ENCODE results near the gene NUDT13. TPM values are rescaled to one million over a fixed set of nuclear protein-coding genes. Genes with fewer than 3 reads are reported as not detected.

Gene NUDT13
- 1.1 TPM for polyA plus RNA-seq (2013, experiment 1 of 2)
- polyA plus RNA-seq (2013, experiment 2 of 2), result 1.1 TPM

GRCh38 chr10:73110345-73110849 is at the start of gene NUDT13:
Gene NUDT13 (plus strand): TSS chr10:73110455. CDS start chr10:73114366, 3,911 bp downstream.
- Histone ChIP-seq H3K4ac (ENCODE audit: low read depth, low read length) (no peak within 1 kb of the TSS), H3K4me2 (ENCODE audit: low read length) (peak within 1 kb of the TSS; percentile 14), H3K56ac (ENCODE audit: low read length) (peak within 1 kb of the TSS; percentile 68), H3K36me3 (ENCODE audit: control insufficient read depth, insufficient read depth, low read length) (no peaks in the 10 kb centered on the region), H2BK5ac (ENCODE audit: low read length) (no peak within 1 kb of the TSS), H3K27ac (ENCODE audit: low read depth, low read length) (peak within 1 kb of the TSS; percentile 52), H3K18ac (ENCODE audit: low read length) (no peak within 1 kb of the TSS), H2AK5ac (ENCODE audit: low read length) (no peak within 1 kb of the TSS), H3K4me3 (ENCODE audit: low read length) (peak within 1 kb of the TSS; percentile 33), H3K79me1 (ENCODE audit: low read length) (no peaks in the 10 kb centered on the region), H3K4me1 (ENCODE audit: control insufficient read depth, low read depth, low read length) (no peaks in the 10 kb centered on the region), H4K8ac (ENCODE audit: low read depth, low read length) (peak within 1 kb of the TSS; percentile 14), H4K5ac (ENCODE audit: low read length) (no peak within 1 kb of the TSS), H2BK15ac (replicated peaks; ENCODE audit: low read depth) (no peak within 1 kb of the TSS), H3K79me2 (ENCODE audit: control insufficient read depth, insufficient read depth, low read length) (no peaks in the 10 kb centered on the region), H3K23ac (ENCODE audit: low read length) (no peak within 1 kb of the TSS), H2BK120ac (ENCODE audit: low read depth, low read length) (no peak within 1 kb of the TSS), H3K9ac (ENCODE audit: low read length) (peak within 1 kb of the TSS; percentile 57), H3K27me3 (ENCODE audit: insufficient read depth, low read length, poor library complexity) (no peaks in the 10 kb centered on the region)
- no CpG with 5 or more reads among the region's 5 CpGs for WGBS (ENCODE audit: extremely low coverage, insufficient coverage, low lambda C conversion rate)
- peak; percentile 90 for DNase-seq

- Histone ChIP-seq H3K27ac (ENCODE audit: low read depth, low read length) (no peak overlapping the region), H3K27me3 (ENCODE audit: insufficient read depth, low read length, poor library complexity) (no peaks in the 10 kb centered on the region), H3K4me2 (ENCODE audit: low read length) (no peak overlapping the region), H3K56ac (ENCODE audit: low read length) (no peak overlapping the region), H3K79me1 (ENCODE audit: low read length) (peaks cover 2% of the 10 kb centered on the region), H3K4ac (ENCODE audit: low read depth, low read length) (no peak overlapping the region), H3K4me1 (ENCODE audit: control insufficient read depth, low read depth, low read length) (no peaks in the 10 kb centered on the region), H3K9ac (ENCODE audit: low read length) (no peak overlapping the region), H2AK5ac (ENCODE audit: low read length) (no peak overlapping the region), H2BK5ac (ENCODE audit: low read length) (no peak overlapping the region), H3K18ac (ENCODE audit: low read length) (no peak overlapping the region), H3K79me2 (ENCODE audit: control insufficient read depth, insufficient read depth, low read length) (no peaks in the 10 kb centered on the region), H3K23ac (ENCODE audit: low read length) (no peak overlapping the region), H3K36me3 (ENCODE audit: control insufficient read depth, insufficient read depth, low read length) (no peaks in the 10 kb centered on the region), H2BK15ac (replicated peaks; ENCODE audit: low read depth) (no peak overlapping the region), H2BK120ac (ENCODE audit: low read depth, low read length) (no peak overlapping the region), H3K4me3 (ENCODE audit: low read length) (no peak overlapping the region), H4K8ac (ENCODE audit: low read depth, low read length) (no peak overlapping the region), H4K5ac (ENCODE audit: low read length) (no peak overlapping the region)
- WGBS (ENCODE audit: extremely low coverage, insufficient coverage, low lambda C conversion rate), result no CpG with 5 or more reads among the region's 5 CpGs
- peak; percentile 40 for DNase-seq
Measured at GRCh38 chr10:73060738-73061635, 49.3 kb upstream of the NUDT13 start.

GRCh38 chr10:73061743-73062142 is 48.5 kb upstream of the NUDT13 start:
- Histone ChIP-seq H3K4ac (ENCODE audit: low read depth, low read length) (no peak overlapping the region), H3K9ac (ENCODE audit: low read length) (no peak overlapping the region), H2BK120ac (ENCODE audit: low read depth, low read length) (no peak overlapping the region), H3K27me3 (ENCODE audit: insufficient read depth, low read length, poor library complexity) (no peaks in the 10 kb centered on the region), H2BK5ac (ENCODE audit: low read length) (no peak overlapping the region), H2AK5ac (ENCODE audit: low read length) (no peak overlapping the region), H4K5ac (ENCODE audit: low read length) (no peak overlapping the region), H3K79me1 (ENCODE audit: low read length) (peaks cover 2% of the 10 kb centered on the region), H3K4me1 (ENCODE audit: control insufficient read depth, low read depth, low read length) (no peaks in the 10 kb centered on the region), H3K18ac (ENCODE audit: low read length) (no peak overlapping the region), H3K36me3 (ENCODE audit: control insufficient read depth, insufficient read depth, low read length) (no peaks in the 10 kb centered on the region), H2BK15ac (replicated peaks; ENCODE audit: low read depth) (no peak overlapping the region), H3K79me2 (ENCODE audit: control insufficient read depth, insufficient read depth, low read length) (no peaks in the 10 kb centered on the region), H3K56ac (ENCODE audit: low read length) (no peak overlapping the region), H3K4me2 (ENCODE audit: low read length) (no peak overlapping the region), H3K23ac (ENCODE audit: low read length) (no peak overlapping the region), H3K27ac (ENCODE audit: low read depth, low read length) (no peak overlapping the region), H3K4me3 (ENCODE audit: low read length) (no peak overlapping the region), H4K8ac (ENCODE audit: low read depth, low read length) (no peak overlapping the region)
- WGBS (ENCODE audit: extremely low coverage, insufficient coverage, low lambda C conversion rate), result no CpG with 5 or more reads among the region's 1 CpG
- DNase-seq, result no peak

GRCh38 chr10:73065441-73065840 is 44.8 kb upstream of the NUDT13 start:
- H2BK15ac ChIP-seq (replicated peaks; ENCODE audit: low read depth), result no peak overlapping the region
- DNase-seq, result no peak
- no peak overlapping the region for H3K4me2 ChIP-seq (ENCODE audit: low read length)
- H2AK5ac ChIP-seq (ENCODE audit: low read length), result no peak overlapping the region
- H3K23ac ChIP-seq (ENCODE audit: low read length), result no peak overlapping the region
- no peak overlapping the region for H2BK120ac ChIP-seq (ENCODE audit: low read depth, low read length)
- H3K27me3 ChIP-seq (ENCODE audit: insufficient read depth, low read length, poor library complexity), result no peaks in the 10 kb centered on the region
- H3K36me3 ChIP-seq (ENCODE audit: control insufficient read depth, insufficient read depth, low read length), result no peaks in the 10 kb centered on the region
- H2BK5ac ChIP-seq (ENCODE audit: low read length), result no peak overlapping the region
- H3K4me1 ChIP-seq (ENCODE audit: control insufficient read depth, low read depth, low read length), result no peaks in the 10 kb centered on the region
- no peaks in the 10 kb centered on the region for H3K79me1 ChIP-seq (ENCODE audit: low read length)
- H3K27ac ChIP-seq (ENCODE audit: low read depth, low read length), result no peak overlapping the region
- H3K79me2 ChIP-seq (ENCODE audit: control insufficient read depth, insufficient read depth, low read length), result no peaks in the 10 kb centered on the region
- no peak overlapping the region for H4K8ac ChIP-seq (ENCODE audit: low read depth, low read length)
- H3K4me3 ChIP-seq (ENCODE audit: low read length), result no peak overlapping the region
- H3K56ac ChIP-seq (ENCODE audit: low read length), result no peak overlapping the region
- no peak overlapping the region for H3K4ac ChIP-seq (ENCODE audit: low read depth, low read length)
- WGBS (ENCODE audit: extremely low coverage, insufficient coverage, low lambda C conversion rate), result no CpG with 5 or more reads among the region's 1 CpG
- H3K18ac ChIP-seq (ENCODE audit: low read length), result no peak overlapping the region
- H4K5ac ChIP-seq (ENCODE audit: low read length), result no peak overlapping the region
- no peak overlapping the region for H3K9ac ChIP-seq (ENCODE audit: low read length)

GRCh38 chr10:73073627-73074026 is 36.6 kb upstream of the NUDT13 start:
- Histone ChIP-seq H3K27me3 (ENCODE audit: insufficient read depth, low read length, poor library complexity) (no peaks in the 10 kb centered on the region), H3K27ac (ENCODE audit: low read depth, low read length) (no peak overlapping the region), H3K9ac (ENCODE audit: low read length) (no peak overlapping the region), H3K79me2 (ENCODE audit: control insufficient read depth, insufficient read depth, low read length) (no peaks in the 10 kb centered on the region), H3K18ac (ENCODE audit: low read length) (no peak overlapping the region), H2BK15ac (replicated peaks; ENCODE audit: low read depth) (no peak overlapping the region), H3K23ac (ENCODE audit: low read length) (no peak overlapping the region), H3K36me3 (ENCODE audit: control insufficient read depth, insufficient read depth, low read length) (no peaks in the 10 kb centered on the region), H4K5ac (ENCODE audit: low read length) (no peak overlapping the region), H3K4ac (ENCODE audit: low read depth, low read length) (no peak overlapping the region), H3K79me1 (ENCODE audit: low read length) (no peaks in the 10 kb centered on the region), H2BK120ac (ENCODE audit: low read depth, low read length) (no peak overlapping the region), H3K4me2 (ENCODE audit: low read length) (no peak overlapping the region), H3K4me3 (ENCODE audit: low read length) (no peak overlapping the region), H4K8ac (ENCODE audit: low read depth, low read length) (no peak overlapping the region), H2BK5ac (ENCODE audit: low read length) (no peak overlapping the region), H3K56ac (ENCODE audit: low read length) (no peak overlapping the region), H3K4me1 (ENCODE audit: control insufficient read depth, low read depth, low read length) (no peaks in the 10 kb centered on the region), H2AK5ac (ENCODE audit: low read length) (no peak overlapping the region)
- DNase-seq, result no peak
